GM18520 (cell line): ENCODE results near the gene UBE2N.
"Not testable (repeated sequence)": the region's sequence is repeated elsewhere in the genome, so short reads cannot be mapped to it uniquely, and the experiment has no call there.

Source experiments
- ATAC-seq: cut with Tn5 transposase; IDR thresholded peaks from one replicate; pipeline ENCODE4 v1.9.1; 2021; ENCODE audit not compliant: unreplicated experiment

The UBE2N gene

GRCh38 chr12:93415723-93416464 is 25.9 kb downstream of the UBE2N start:
- ATAC-seq, result no peak

GRCh38 chr12:93413064-93413463 is 28.7 kb downstream of the UBE2N start:
- no peak for ATAC-seq

GRCh38 chr12:93412396-93412795 is 29.4 kb downstream of the UBE2N start:
- not testable (repeated sequence) for ATAC-seq

- ATAC-seq, result not testable (repeated sequence)
Observed at GRCh38 chr12:93411060-93411459, 30.7 kb downstream of the UBE2N start.

GRCh38 chr12:93409343-93410187 is 32.2 kb downstream of the UBE2N start:
- ATAC-seq, result not testable (repeated sequence)

- ATAC-seq, result no peak
Observed at GRCh38 chr12:93408813-93409212, 32.9 kb downstream of the UBE2N start.

GRCh38 chr12:93407963-93408283 is 33.8 kb downstream of the UBE2N start:
- ATAC-seq, result no peak

GRCh38 chr12:93407054-93407962 is 34.4 kb downstream of the UBE2N start:
- ATAC-seq, result no peak

- ATAC-seq, result no peak
Observed at GRCh38 chr12:93404961-93405849, 36.5 kb downstream of the UBE2N start.

- ATAC-seq, result no peak
Observed at GRCh38 chr12:93403988-93404803, 37.6 kb downstream of the UBE2N start.

GRCh38 chr12:93402333-93403311 is 39.1 kb downstream of the UBE2N start:
- no peak for ATAC-seq

- peak; percentile 87 for ATAC-seq
Observed at GRCh38 chr12:93399183-93399863, 42.4 kb downstream of the UBE2N start.

- ATAC-seq, result no peak
Observed at GRCh38 chr12:93397412-93397811, 44.3 kb downstream of the UBE2N start.

GRCh38 chr12:93393425-93393824 is 48.3 kb downstream of the UBE2N start:
- no peak for ATAC-seq

GRCh38 chr12:93390549-93391297 is 51.0 kb downstream of the UBE2N start:
- no peak for ATAC-seq

- ATAC-seq, result no peak
Observed at GRCh38 chr12:93390031-93390430, 51.7 kb downstream of the UBE2N start.

GRCh38 chr12:93387780-93388179 is 54.0 kb downstream of the UBE2N start:
- peak; percentile 55 for ATAC-seq
